ENCODE data around the gene PCSK7. TPM values are rescaled to one million over a fixed set of nuclear protein-coding genes. Genes with fewer than 3 reads are reported as not detected.

PCSK7 gene
- total RNA-seq, 1 experiment from 2014 or later = 43.6 TPM

DNA sequence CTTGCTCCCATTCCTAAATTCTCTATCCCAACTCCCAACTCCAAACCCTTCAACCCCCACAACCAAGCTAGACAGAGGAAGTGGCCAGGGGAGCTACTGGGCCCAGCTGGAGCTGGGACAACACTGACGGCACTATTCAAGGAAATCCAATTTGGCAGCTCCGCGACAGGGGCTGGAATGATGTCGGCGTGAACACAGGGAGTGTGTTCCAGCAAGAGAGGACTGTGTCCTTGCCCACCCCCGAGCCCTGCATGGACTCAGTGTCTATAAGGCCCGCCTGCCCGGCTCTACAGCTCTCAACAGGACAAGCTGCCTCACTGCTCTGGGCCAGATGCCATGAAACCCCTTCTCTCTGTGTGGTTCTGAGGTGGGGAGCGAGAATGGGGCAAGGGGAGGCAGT lies 11.3 kb downstream of the PCSK7 start:
- H3K9me2 ChIP-seq (replicated peaks; ENCODE audit: low read length) = no peaks in the 10 kb centered on the region
- H3K4me3 ChIP-seq (ENCODE audit: low read length) = no peak overlapping the region
- H3K4me2 ChIP-seq (ENCODE audit: low read length) = no peak overlapping the region
- no peaks in the 10 kb centered on the region for H3K9me3 ChIP-seq (ENCODE audit: low read length)
- H2AFZ ChIP-seq (ENCODE audit: low read length) = no peak overlapping the region
- H4K20me1 ChIP-seq (ENCODE audit: low read length) = no peaks in the 10 kb centered on the region
- no peak overlapping the region for H3K27ac ChIP-seq (ENCODE audit: low read length)
- H3K4me1 ChIP-seq (ENCODE audit: insufficient read depth, low read length) = peaks cover 14% of the 10 kb centered on the region
- ChIA-PET POLR2A (ENCODE audit: unreplicated experiment) (no interaction called here), CTCF (no interaction called here)
- H3K27me3 ChIP-seq (ENCODE audit: low read length) = no peaks in the 10 kb centered on the region
- BruUV-seq (replicated peaks) = no TSS peak
- ATAC-seq = no peak
- intact Hi-C loops (cut with micrococcal nuclease) = no loop called here
- DNase-seq = no peak
- peaks cover 6% of the 10 kb centered on the region for H3F3A ChIP-seq (ENCODE audit: low read length, unreplicated experiment)
- H3K9ac ChIP-seq (ENCODE audit: low read length) = no peak overlapping the region
- peaks cover 48% of the 10 kb centered on the region; the same call in 1 of the 2 replicates for H3K36me3 ChIP-seq (ENCODE audit: low read depth, low read length)
- no peaks in the 10 kb centered on the region for H3K79me2 ChIP-seq (ENCODE audit: low read length)
- TF ChIP-seq, protein P1, sequence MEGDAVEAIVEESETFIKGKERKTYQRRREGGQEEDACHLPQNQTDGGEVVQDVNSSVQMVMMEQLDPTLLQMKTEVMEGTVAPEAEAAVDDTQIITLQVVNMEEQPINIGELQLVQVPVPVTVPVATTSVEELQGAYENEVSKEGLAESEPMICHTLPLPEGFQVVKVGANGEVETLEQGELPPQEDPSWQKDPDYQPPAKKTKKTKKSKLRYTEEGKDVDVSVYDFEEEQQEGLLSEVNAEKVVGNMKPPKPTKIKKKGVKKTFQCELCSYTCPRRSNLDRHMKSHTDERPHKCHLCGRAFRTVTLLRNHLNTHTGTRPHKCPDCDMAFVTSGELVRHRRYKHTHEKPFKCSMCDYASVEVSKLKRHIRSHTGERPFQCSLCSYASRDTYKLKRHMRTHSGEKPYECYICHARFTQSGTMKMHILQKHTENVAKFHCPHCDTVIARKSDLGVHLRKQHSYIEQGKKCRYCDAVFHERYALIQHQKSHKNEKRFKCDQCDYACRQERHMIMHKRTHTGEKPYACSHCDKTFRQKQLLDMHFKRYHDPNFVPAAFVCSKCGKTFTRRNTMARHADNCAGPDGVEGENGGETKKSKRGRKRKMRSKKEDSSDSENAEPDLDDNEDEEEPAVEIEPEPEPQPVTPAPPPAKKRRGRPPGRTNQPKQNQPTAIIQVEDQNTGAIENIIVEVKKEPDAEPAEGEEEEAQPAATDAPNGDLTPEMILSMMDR (conservative IDR thresholded peaks at IDR 0.05; ENCODE audit: low read depth, low read length) = no peak
- TF ChIP-seq EZH2phosphoT487 (IDR thresholded peaks at IDR 0.05; ENCODE audit: borderline replicate concordance, low read length) = no peak

DNA sequence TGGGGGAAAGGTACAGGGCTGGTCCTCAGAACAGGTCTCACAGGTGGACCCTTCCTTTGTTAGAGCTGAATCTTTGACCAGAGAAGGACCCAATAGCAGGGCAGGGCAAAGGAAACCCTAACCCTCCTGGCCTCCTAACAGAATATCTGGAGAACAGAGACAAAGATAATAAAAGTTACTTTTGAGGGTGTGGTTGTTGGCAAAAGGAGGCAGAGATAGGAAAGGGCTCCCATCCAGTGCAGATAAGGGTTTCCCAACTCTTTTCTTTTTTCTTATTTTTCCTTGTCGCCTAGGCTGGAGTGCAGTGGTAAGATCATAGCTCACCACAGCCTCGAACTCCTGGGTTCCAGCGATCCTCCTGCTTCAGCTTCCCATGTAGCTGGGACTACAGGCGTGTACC lies 11.9 kb downstream of the PCSK7 start:
- TF ChIP-seq EZH2phosphoT487 (IDR thresholded peaks at IDR 0.05; ENCODE audit: borderline replicate concordance, low read length) = no peak
- TF ChIP-seq EZH2 (IDR thresholded peaks at IDR 0.05; ENCODE audit: low read length, unreplicated experiment) = no peak
- TF ChIP-seq, protein P1 (conservative IDR thresholded peaks at IDR 0.05; ENCODE audit: low read depth, low read length) = no peak
- H2AFZ ChIP-seq (ENCODE audit: low read length) = no peak overlapping the region
- BruUV-seq (replicated peaks) = no TSS peak
- intact Hi-C loops (cut with micrococcal nuclease) = no loop called here
- no peak overlapping the region for H3K9ac ChIP-seq (ENCODE audit: low read length)
- no peak overlapping the region for H3K4me3 ChIP-seq (ENCODE audit: low read length)
- ChIA-PET POLR2A (ENCODE audit: unreplicated experiment) (no interaction called here), CTCF (no interaction called here)
- H3K27ac ChIP-seq (ENCODE audit: low read length) = no peak overlapping the region
- H3K4me1 ChIP-seq (ENCODE audit: insufficient read depth, low read length) = peaks cover 14% of the 10 kb centered on the region
- H3K9me3 ChIP-seq (ENCODE audit: low read length) = no peaks in the 10 kb centered on the region
- peaks cover 45% of the 10 kb centered on the region; the same call in 1 of the 2 replicates for H3K36me3 ChIP-seq (ENCODE audit: low read depth, low read length)
- DNase-seq = no peak
- H3K79me2 ChIP-seq (ENCODE audit: low read length) = no peaks in the 10 kb centered on the region
- no peaks in the 10 kb centered on the region for H3K9me2 ChIP-seq (replicated peaks; ENCODE audit: low read length)
- no peaks in the 10 kb centered on the region for H3K27me3 ChIP-seq (ENCODE audit: low read length)
- H3K4me2 ChIP-seq (ENCODE audit: low read length) = no peak overlapping the region
- H4K20me1 ChIP-seq (ENCODE audit: low read length) = no peaks in the 10 kb centered on the region
- H3F3A ChIP-seq (ENCODE audit: low read length, unreplicated experiment) = peaks cover 6% of the 10 kb centered on the region
- ATAC-seq = no peak

DNA sequence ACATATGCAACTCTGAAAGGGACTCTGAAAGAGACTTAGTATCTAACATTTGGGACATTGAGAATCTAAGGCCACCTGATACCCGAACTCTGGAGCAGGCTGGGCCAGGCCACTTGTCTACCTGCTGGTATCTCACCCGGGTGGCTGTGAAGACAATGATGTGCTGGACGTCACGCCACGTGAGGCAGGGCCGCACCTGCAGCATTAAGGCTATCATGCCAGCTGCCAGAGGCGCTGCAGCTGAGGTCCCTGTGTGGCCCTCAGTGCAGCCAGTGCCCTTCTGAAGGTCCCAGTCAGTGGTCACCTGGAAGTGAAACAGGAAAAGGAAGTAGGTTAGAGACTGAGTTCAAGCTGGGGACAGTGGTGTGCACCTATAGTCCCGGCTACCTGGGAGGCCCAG lies 12.4 kb downstream of the PCSK7 start:
- peaks cover 6% of the 10 kb centered on the region for H3F3A ChIP-seq (ENCODE audit: low read length, unreplicated experiment)
- H3K4me1 ChIP-seq (ENCODE audit: insufficient read depth, low read length) = peaks cover 14% of the 10 kb centered on the region
- no peak overlapping the region for H3K9ac ChIP-seq (ENCODE audit: low read length)
- peaks cover 46% of the 10 kb centered on the region; the same call in 1 of the 2 replicates for H3K36me3 ChIP-seq (ENCODE audit: low read depth, low read length)
- H3K9me2 ChIP-seq (replicated peaks; ENCODE audit: low read length) = no peaks in the 10 kb centered on the region
- intact Hi-C loops (cut with micrococcal nuclease) = no loop called here
- ATAC-seq = no peak
- BruUV-seq (replicated peaks) = no TSS peak
- POLR2A ChIA-PET (ENCODE audit: unreplicated experiment) = no interaction called here
- no peak overlapping the region for H3K4me3 ChIP-seq (ENCODE audit: low read length)
- CTCF ChIA-PET = no interaction called here
- no peaks in the 10 kb centered on the region for H3K9me3 ChIP-seq (ENCODE audit: low read length)
- TF ChIP-seq EZH2phosphoT487 (IDR thresholded peaks at IDR 0.05; ENCODE audit: borderline replicate concordance, low read length) (no peak), EZH2 (IDR thresholded peaks at IDR 0.05; ENCODE audit: low read length, unreplicated experiment) (no peak)
- TF ChIP-seq, protein P1 (conservative IDR thresholded peaks at IDR 0.05; ENCODE audit: low read depth, low read length) = no peak
- no peaks in the 10 kb centered on the region for H4K20me1 ChIP-seq (ENCODE audit: low read length)
- H3K79me2 ChIP-seq (ENCODE audit: low read length) = no peaks in the 10 kb centered on the region
- H3K27me3 ChIP-seq (ENCODE audit: low read length) = no peaks in the 10 kb centered on the region
- no peak overlapping the region for H3K4me2 ChIP-seq (ENCODE audit: low read length)
- DNase-seq = no peak
- no peak overlapping the region for H2AFZ ChIP-seq (ENCODE audit: low read length)
- H3K27ac ChIP-seq (ENCODE audit: low read length) = no peak overlapping the region
